Right atrium auricular region (tissue), 2 donors: ENCODE data around the gene NLRC5. TPM values are rescaled to one million over a fixed set of nuclear protein-coding genes. Genes with fewer than 3 reads are reported as not detected.

Experiments used
- DNase-seq: peaks from one replicate; pipeline ENCODE4 v3.0.0-alpha.2; 2019; ENCODE audit warnings: low spot score
- H3K27ac ChIP-seq, 2 donors: fragments of 200-600 bp; sonication (generic); 1 replicate in 1 of 2; 2 replicates in 1 of 2; pipeline ENCODE4 v1.5.1; 2016 to 2019
- H3K27me3 ChIP-seq, 2 donors: fragments of 200-600 bp; sonication (generic); one replicate each; pipeline versions ENCODE4 v1.5.1 to v1.6.0; 2017 to 2019
- H3K36me3 ChIP-seq: fragments of 200-600 bp; sonication (generic); one replicate; pipeline ENCODE4 v1.5.1; 2016
- H3K4me1 ChIP-seq, 2 donors: fragments of 200-600 bp; sonication (generic); one replicate each; pipeline versions ENCODE4 v1.5.1 to v1.6.0; 2017 to 2019
- H3K4me3 ChIP-seq, 2 donors: fragments of 200-600 bp; sonication (generic); 1 replicate in 1 of 2; 2 replicates in 1 of 2; pipeline ENCODE4 v1.5.1; 2017 to 2019; ENCODE audit warnings: mild to moderate bottlenecking in 1 of 2, moderate library complexity in 1 of 2
- H3K9me3 ChIP-seq, 2 donors: fragments of 200-600 bp; sonication (generic); one replicate each; pipeline ENCODE4 v1.5.1; 2019
- total RNA-seq, 2 donors: library from RNA; depleted of rRNA; stranded (reverse); fragments of >200 nt; gene quantifications; one replicate each; pipeline ENCODE4 v1.1.0, GENCODE V29; 2016
- TF ChIP-seq, protein P1 (sequence below), 2 donors: fragments of 200-600 bp; sonication (generic); IDR thresholded peaks; one replicate each; pipeline ENCODE4 v1.5.1; 2019; ENCODE audit warnings: antibody characterized with exemption in 2 of 2

NLRC5 gene
- total RNA-seq, 2 donors from 2014 or later = 8.0 to 9.7 TPM

- Histone ChIP-seq H3K4me3 (no peak overlapping the region), H3K27ac (no peak overlapping the region)
- TF ChIP-seq, protein P1, sequence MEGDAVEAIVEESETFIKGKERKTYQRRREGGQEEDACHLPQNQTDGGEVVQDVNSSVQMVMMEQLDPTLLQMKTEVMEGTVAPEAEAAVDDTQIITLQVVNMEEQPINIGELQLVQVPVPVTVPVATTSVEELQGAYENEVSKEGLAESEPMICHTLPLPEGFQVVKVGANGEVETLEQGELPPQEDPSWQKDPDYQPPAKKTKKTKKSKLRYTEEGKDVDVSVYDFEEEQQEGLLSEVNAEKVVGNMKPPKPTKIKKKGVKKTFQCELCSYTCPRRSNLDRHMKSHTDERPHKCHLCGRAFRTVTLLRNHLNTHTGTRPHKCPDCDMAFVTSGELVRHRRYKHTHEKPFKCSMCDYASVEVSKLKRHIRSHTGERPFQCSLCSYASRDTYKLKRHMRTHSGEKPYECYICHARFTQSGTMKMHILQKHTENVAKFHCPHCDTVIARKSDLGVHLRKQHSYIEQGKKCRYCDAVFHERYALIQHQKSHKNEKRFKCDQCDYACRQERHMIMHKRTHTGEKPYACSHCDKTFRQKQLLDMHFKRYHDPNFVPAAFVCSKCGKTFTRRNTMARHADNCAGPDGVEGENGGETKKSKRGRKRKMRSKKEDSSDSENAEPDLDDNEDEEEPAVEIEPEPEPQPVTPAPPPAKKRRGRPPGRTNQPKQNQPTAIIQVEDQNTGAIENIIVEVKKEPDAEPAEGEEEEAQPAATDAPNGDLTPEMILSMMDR (IDR thresholded peaks at IDR 0.05) = no peak
Observed at GRCh38 chr16:57130950-57131321, 141.6 kb downstream of the NLRC5 start.

DNA sequence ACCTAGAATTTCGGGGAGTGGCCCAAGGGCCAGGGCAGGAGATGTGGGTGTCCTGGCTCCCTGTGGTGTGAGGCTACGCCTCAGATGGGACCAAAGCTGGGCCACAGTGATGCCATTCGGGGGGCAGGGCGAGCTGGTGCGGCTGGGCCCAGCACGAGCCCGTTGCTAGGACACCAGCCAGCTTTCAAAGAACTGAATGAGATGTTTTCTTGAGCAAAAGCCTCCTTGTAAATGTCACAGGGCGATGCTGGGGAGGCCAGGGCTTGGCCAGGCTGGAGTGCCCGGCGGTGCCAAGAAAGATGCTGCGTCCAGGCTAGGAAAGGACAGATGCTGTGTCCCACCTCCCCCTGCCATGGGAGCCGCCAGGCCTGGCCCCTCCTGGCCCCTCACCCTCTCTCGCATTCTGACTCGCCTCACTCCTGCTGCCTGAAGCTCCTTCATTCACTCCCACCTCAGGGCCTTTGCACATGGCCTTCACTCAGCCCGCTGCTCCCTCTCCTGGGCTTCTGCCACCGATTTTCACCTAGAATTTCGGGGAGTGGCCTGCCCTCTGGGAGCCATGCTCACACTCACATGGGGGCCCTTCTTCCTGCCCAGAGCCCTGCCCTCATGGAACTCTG lies 142.1 kb downstream of the NLRC5 start:
- no peak for DNase-seq
- Histone ChIP-seq H3K4me3 (no peak overlapping the region), H3K4me1 (no peaks in the 10 kb centered on the region), H3K27me3 (no peaks in the 10 kb centered on the region), H3K27ac (no peak overlapping the region), H3K9me3 (no peaks in the 10 kb centered on the region), H3K36me3 (no peaks in the 10 kb centered on the region)
- TF ChIP-seq, protein P1 (IDR thresholded peaks at IDR 0.05) = no peak

More at GRCh38 chr16:57130950-57131321, 141.6 kb downstream of the NLRC5 start:
- DNase-seq = no peak
- H3K27me3 ChIP-seq = no peaks in the 10 kb centered on the region
- H3K4me1 ChIP-seq = no peaks in the 10 kb centered on the region
- no peaks in the 10 kb centered on the region for H3K9me3 ChIP-seq
- H3K36me3 ChIP-seq = no peaks in the 10 kb centered on the region

GRCh38 chr16:57132470-57132869 lies 143.1 kb downstream of the NLRC5 start:
- no peaks in the 10 kb centered on the region for H3K27me3 ChIP-seq
- no peak overlapping the region for H3K27ac ChIP-seq
- no peaks in the 10 kb centered on the region for H3K36me3 ChIP-seq
- no peak for DNase-seq
- H3K4me1 ChIP-seq = no peaks in the 10 kb centered on the region
- no peaks in the 10 kb centered on the region for H3K9me3 ChIP-seq
- no peak overlapping the region for H3K4me3 ChIP-seq
- TF ChIP-seq, protein P1 (IDR thresholded peaks at IDR 0.05) = no peak

- Histone ChIP-seq H3K4me3 (no peak overlapping the region), H3K27ac (no peak overlapping the region), H3K36me3 (no peaks in the 10 kb centered on the region), H3K9me3 (no peaks in the 10 kb centered on the region), H3K4me1 (no peaks in the 10 kb centered on the region), H3K27me3 (no peaks in the 10 kb centered on the region)
- TF ChIP-seq, protein P1 (IDR thresholded peaks at IDR 0.05) = no peak
- no peak for DNase-seq
Observed at GRCh38 chr16:57133031-57133430, 143.7 kb downstream of the NLRC5 start.

Other genes with a start within 250 kb of the NLRC5 start
- gene SLC12A3, start 124.3 kb upstream of the NLRC5 start, total RNA-seq = not detected
- gene HERPUD1, start 57.4 kb upstream of the NLRC5 start, total RNA-seq = 100 to 1,000 TPM in 1 of 2 donors, 10 to 100 TPM in 1; 76.4 to 140 TPM
- gene CETP, start 27.6 kb upstream of the NLRC5 start, total RNA-seq = not detected
- 10 to 100 TPM; 16.0 to 26.1 TPM for gene CPNE2, start 103.0 kb downstream of the NLRC5 start, total RNA-seq
- gene PSME3IP1, start 196.5 kb downstream of the NLRC5 start, total RNA-seq = 10 to 100 TPM; 55.7 to 79.0 TPM
- gene RSPRY1, start 196.8 kb downstream of the NLRC5 start, total RNA-seq = 10 to 100 TPM; 17.0 to 17.2 TPM